Measurements from ENCODE around the gene NQO2. TPM values are rescaled to one million over a fixed set of nuclear protein-coding genes. Genes with fewer than 3 reads are reported as not detected.
"Not testable (repeated sequence)": the region's sequence is repeated elsewhere in the genome, so short reads cannot be mapped to it uniquely, and the experiment has no call there.

Gene NQO2
- total RNA-seq, 2 experiments from 2014 or later: 17.0 to 17.5 TPM

DNA sequence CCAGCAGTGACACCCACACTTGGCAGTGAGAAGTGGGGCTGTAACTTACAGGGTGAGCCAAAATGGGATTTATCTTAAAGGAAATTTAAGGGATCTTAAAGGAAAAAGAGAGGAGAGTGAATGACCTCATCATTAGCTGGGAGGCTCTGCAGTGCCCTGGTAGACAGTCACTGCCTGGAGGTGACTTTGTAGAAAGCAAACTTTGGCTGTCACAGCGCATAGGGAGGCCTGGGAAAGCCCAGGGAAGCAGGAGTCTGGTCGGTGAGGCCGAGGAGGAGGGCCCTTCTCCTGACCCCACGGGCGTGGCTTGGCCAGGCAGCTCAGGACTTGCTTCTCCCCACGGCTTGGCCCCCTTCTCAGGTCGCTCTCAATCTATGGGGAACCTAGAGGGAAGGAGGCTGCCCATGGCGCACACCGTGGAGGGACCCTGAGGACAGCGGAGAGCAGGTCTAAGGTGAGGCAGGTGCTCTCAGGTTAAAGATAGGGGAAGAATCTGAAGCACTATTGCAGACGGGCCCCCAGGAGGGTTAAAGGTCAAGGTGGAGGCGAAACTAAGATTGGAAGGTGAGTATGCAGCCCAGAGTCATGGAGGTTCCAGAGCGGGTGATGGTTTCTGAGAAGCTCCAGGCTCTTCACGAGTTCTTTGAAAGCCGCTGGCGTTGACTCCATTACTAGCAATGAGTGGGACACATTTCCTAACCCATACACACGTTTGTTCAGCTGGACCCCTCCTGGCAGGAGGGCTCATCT lies 53.0 kb downstream of the NQO2 start:
- Mint-ChIP-seq H3K9me3 (no peaks in the 10 kb centered on the region), H3K27me3 (peaks cover 23% of the 10 kb centered on the region), H3K36me3 (peaks cover 2% of the 10 kb centered on the region), H3K4me3 (peak overlapping the region; percentile 73), H3K27ac (peak overlapping the region; percentile 70), H3K4me1 (peaks cover 23% of the 10 kb centered on the region)
- no peak for ATAC-seq (ENCODE audit: low read depth)
- POLR2A ChIA-PET: interaction anchor here (0.8 to 3.1 kb wide), 12 partner anchors 13 to 112 kb away, joined by 3 to 26 read pairs (median 6); partner anchors contain the start of genes NQO2 and RIPK1
- DNase-seq: no peak

DNA sequence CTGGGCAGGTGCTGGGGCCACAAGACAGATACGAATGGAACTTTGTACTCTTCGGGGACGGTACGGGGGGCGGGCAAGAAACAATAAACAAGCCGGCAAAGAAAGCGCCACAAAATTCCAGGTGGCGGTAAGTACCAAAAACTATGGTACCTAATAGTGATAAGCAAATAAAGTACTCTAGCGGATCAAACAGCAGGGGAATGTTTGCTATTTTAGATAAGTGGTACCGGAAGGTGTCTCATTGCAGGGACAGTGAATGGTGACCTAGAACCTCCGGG lies 53.5 kb downstream of the NQO2 start:
- H3K36me3 Mint-ChIP-seq: peaks cover 2% of the 10 kb centered on the region
- H3K27me3 Mint-ChIP-seq: peaks cover 18% of the 10 kb centered on the region
- ATAC-seq (ENCODE audit: low read depth): no peak
- peaks cover 23% of the 10 kb centered on the region for H3K4me1 Mint-ChIP-seq
- POLR2A ChIA-PET: interaction anchor here (1.0 to 3.1 kb wide), 14 partner anchors 11 to 262 kb away, joined by 3 to 26 read pairs (median 6); partner anchors contain the start of genes NQO2 and RIPK1
- H3K9me3 Mint-ChIP-seq: no peaks in the 10 kb centered on the region
- H3K4me3 Mint-ChIP-seq: peak overlapping the region; percentile 73
- DNase-seq: no peak
- peak overlapping the region; percentile 70 for H3K27ac Mint-ChIP-seq

DNA sequence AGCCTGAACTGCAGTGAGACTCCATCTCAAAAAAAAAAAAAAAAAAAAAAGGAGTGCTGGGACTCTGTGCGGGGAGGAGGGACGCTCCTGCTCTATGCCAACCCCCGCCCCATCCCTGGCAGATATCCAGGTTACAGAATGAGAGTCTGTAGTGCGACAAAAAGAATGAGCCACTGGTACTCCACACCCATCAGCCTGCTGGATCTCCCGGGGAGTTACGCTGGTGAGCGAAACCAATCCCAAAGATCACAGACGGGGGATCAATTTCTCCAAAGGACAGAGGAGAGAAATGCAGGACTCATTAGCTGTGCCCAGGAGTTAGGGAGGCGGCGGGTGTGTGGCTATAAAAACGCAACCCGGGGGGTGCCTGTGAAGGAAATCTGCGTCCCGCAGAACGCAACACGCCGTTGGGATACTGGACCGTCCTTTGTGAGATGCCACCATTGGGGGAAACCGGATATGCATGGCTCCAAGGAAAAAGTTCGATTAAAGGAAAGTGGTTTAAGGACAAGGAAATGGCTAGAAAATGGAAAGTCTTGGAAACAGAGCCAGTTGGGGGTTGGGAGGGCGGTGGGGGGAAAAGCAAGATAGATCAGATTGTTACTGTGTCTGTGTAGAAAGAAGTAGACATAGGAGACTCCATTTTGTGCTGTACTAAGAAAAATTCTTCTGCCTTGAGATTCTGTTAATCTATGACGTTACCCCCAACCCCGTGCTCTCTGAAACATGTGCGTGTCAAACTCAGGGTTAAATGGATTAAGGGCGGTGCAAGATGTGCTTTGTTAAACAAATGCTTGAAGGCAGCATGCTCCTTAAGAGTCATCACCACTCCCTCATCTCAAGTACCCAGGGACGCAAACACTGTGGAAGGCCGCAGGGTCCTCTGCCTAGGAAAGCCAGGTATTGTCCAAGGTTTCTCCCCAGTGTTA lies 54.8 kb downstream of the NQO2 start:
- peak overlapping the region; percentile 73 for H3K4me3 Mint-ChIP-seq
- not testable (repeated sequence) for H3K27ac Mint-ChIP-seq

DNA sequence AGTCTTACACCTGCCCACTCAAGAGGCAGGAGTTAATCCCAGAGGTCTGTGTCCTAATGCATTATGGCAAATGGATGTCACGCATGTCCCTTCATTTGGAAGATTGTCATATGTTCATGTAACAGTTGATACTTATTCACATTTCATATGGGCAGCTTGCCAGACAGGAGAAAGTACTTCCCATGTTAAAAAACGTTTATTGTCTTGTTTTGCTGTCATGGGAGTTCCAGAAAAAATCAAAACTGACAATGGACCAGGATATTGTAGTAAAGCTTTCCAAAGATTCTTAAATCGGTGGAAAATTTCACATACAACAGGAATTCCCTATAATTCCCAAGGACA lies 55.4 kb downstream of the NQO2 start:
- ATAC-seq (ENCODE audit: low read depth); H3K36me3 Mint-ChIP-seq; H3K9me3 Mint-ChIP-seq; DNase-seq; POLR2A ChIA-PET; H3K27me3 Mint-ChIP-seq; H3K4me3 Mint-ChIP-seq; H3K27ac Mint-ChIP-seq: not testable (repeated sequence)
- H3K4me1 Mint-ChIP-seq: peaks cover 35% of the 10 kb centered on the region

More for the DNA sequence above, 54.8 kb downstream of the NQO2 start:
- H3K36me3 Mint-ChIP-seq; ATAC-seq (ENCODE audit: low read depth); DNase-seq; H3K27me3 Mint-ChIP-seq; H3K9me3 Mint-ChIP-seq: not testable (repeated sequence)
- POLR2A ChIA-PET: interaction anchor here (1.0 to 3.1 kb wide), 14 partner anchors 9 to 263 kb away, joined by 3 to 26 read pairs (median 6); partner anchors contain the start of genes NQO2 and RIPK1
- H3K4me1 Mint-ChIP-seq: peaks cover 32% of the 10 kb centered on the region

DNA sequence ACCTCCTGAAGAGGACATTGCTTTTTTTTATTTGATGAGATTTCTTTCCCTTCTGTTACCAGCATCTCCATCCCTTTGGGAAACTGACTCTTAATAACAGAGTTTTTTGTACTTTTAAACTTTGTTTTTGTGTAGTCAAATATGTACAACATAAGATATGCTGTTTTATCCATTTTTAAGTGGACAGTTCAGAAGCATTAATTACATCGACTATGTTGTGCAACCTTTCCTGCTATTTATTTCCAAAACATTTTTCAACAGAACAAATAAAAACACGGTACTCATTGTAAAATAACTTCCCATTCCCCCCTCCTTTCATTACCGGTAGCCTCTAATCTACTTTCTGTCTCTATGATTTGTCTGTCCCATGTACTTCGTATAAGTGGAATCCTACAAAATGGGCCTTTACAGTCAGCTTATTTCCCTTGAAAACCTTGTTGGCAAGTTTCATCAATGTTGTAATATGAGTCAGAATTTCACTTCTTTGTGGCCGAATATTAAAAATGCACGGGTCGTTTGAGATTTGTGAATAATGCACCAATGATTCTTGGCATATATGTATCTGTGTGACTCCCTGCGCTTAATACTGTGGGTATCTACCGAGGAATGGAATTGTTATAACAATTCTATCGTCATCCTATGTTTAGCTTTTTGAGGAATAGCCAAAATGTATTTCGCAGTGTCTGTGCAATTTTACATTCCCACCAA lies 57.5 kb downstream of the NQO2 start:
- Mint-ChIP-seq H3K27ac (no peak overlapping the region), H3K9me3 (no peaks in the 10 kb centered on the region), H3K4me3 (no peak overlapping the region), H3K4me1 (peaks cover 37% of the 10 kb centered on the region), H3K27me3 (peaks cover 4% of the 10 kb centered on the region), H3K36me3 (peaks cover 2% of the 10 kb centered on the region)
- DNase-seq (no peak), ATAC-seq (ENCODE audit: low read depth) (no peak)
- POLR2A ChIA-PET: interaction anchor here (2.7 kb wide), 1 partner anchor 67 kb away, joined by 7 read pairs; no protein-coding TSS in a partner anchor

DNA sequence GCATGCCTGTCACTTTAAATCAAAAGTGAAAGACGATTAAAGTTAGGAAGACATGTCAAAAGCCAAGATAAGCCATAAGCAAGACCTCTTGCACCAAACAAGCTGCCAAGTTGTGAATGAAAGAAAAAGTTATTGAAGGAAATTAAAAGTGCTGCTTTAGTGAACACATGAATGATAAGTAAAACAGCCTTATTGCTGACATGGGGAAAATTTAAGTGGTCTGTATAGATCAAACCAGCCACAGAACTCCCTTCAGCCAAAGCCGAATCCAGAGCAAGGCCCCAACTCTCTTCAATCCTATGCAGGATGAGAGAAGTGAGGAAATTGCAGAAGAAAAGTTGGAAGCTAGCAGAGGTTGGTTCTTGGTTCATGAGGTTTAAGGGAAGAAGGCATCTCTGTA lies 59.3 kb downstream of the NQO2 start:
- ATAC-seq (ENCODE audit: low read depth) (no peak), DNase-seq (no peak)
- Mint-ChIP-seq H3K36me3 (no peaks in the 10 kb centered on the region), H3K27me3 (peaks cover 2% of the 10 kb centered on the region), H3K9me3 (no peaks in the 10 kb centered on the region), H3K4me3 (peak overlapping the region; percentile 33), H3K4me1 (peaks cover 28% of the 10 kb centered on the region), H3K27ac (peak overlapping the region; percentile 61)
- POLR2A ChIA-PET: interaction anchor here (0.7 to 1.9 kb wide), 4 partner anchors 9 to 261 kb away, joined by 3 to 11 read pairs (median 4); partner anchors contain the start of gene RIPK1

DNA sequence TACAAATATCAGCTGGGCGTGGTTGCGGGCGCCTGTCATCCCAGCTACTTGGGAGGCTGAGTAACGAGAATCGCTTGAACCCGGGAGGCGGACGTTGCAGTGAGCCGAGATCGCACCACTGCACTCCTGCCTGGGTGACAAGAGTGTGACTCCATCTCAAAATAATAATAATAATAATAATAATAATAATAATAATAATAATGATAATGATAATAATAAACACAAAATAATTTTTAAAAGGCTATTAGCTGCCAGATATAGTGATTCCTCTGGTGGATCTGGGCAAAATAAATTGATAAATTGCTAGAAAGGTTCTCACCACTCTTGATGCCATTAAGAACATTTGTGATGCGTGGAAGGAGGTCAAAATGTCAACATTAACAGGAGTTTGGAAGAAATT lies 60.4 kb downstream of the NQO2 start:
- H3K9me3 Mint-ChIP-seq; ATAC-seq (ENCODE audit: low read depth); H3K36me3 Mint-ChIP-seq; DNase-seq; H3K4me3 Mint-ChIP-seq; H3K27me3 Mint-ChIP-seq; H3K27ac Mint-ChIP-seq: not testable (repeated sequence)
- H3K4me1 Mint-ChIP-seq: peaks cover 25% of the 10 kb centered on the region
- POLR2A ChIA-PET: interaction anchor here (1.2 to 1.9 kb wide), 3 partner anchors 8 to 218 kb away, joined by 3 to 11 read pairs (median 6); partner anchors contain the start of genes RIPK1 and SERPINB1

DNA sequence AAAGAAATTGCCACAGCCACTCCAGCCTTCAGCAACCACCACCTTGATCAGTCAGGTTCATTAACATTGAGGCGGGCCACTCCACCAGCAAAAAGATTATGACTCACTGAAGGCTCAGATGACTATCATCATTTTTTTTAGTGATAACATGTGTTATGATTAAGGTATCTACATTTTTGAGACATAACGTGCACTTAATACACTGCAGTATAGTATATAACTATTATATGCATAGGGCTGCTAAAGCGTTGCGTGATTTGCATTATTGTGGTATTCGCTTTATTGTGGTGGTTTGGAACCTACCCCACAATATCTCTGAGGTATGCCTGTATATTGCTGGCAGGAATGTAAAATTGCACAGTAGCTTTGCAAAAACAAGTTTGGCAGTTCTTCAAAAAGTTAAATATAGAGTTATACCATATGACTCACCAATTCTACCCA lies 61.8 kb downstream of the NQO2 start:
- no peak for ATAC-seq (ENCODE audit: low read depth)
- Mint-ChIP-seq H3K4me3 (no peak overlapping the region), H3K9me3 (no peaks in the 10 kb centered on the region), H3K27me3 (no peaks in the 10 kb centered on the region), H3K27ac (no peak overlapping the region), H3K36me3 (no peaks in the 10 kb centered on the region), H3K4me1 (peaks cover 29% of the 10 kb centered on the region)
- POLR2A ChIA-PET: interaction anchor here (0.8 kb wide), 1 partner anchor 14 kb away, joined by 3 read pairs; no protein-coding TSS in a partner anchor
- no peak for DNase-seq

DNA sequence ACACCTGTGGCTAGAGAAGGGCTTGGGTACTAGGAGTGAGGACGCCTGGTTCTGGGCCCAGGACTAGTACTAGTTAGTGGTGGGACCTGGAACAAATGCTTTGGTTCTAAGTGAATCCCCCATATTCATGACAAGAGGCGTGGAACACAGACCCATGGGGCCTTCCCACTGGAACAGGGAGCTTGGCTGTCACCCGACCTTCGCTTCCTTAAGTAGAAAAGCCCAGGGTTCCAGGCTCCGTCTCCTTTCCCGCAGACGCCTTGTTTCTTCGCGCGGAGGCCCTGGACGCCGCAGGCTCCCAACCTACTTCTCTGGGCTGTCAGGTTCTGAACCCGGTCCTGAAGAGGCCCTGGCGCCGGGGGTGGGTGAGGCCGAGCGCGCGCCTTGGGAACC lies 63.6 kb downstream of the NQO2 start:
- POLR2A ChIA-PET: interaction anchor here (0.6 to 1.7 kb wide), 29 partner anchors 10 to 521 kb away, joined by 3 to 37 read pairs (median 4); partner anchors contain the start of genes BPHL, NQO2, SERPINB1 and SERPINB6
- DNase-seq; H3K27me3 Mint-ChIP-seq; H3K36me3 Mint-ChIP-seq; ATAC-seq (ENCODE audit: low read depth); H3K9me3 Mint-ChIP-seq: not testable (repeated sequence)
- Mint-ChIP-seq H3K4me1 (peaks cover 42% of the 10 kb centered on the region), H3K4me3 (peak overlapping the region; percentile 88), H3K27ac (peak overlapping the region; percentile 78)

DNA sequence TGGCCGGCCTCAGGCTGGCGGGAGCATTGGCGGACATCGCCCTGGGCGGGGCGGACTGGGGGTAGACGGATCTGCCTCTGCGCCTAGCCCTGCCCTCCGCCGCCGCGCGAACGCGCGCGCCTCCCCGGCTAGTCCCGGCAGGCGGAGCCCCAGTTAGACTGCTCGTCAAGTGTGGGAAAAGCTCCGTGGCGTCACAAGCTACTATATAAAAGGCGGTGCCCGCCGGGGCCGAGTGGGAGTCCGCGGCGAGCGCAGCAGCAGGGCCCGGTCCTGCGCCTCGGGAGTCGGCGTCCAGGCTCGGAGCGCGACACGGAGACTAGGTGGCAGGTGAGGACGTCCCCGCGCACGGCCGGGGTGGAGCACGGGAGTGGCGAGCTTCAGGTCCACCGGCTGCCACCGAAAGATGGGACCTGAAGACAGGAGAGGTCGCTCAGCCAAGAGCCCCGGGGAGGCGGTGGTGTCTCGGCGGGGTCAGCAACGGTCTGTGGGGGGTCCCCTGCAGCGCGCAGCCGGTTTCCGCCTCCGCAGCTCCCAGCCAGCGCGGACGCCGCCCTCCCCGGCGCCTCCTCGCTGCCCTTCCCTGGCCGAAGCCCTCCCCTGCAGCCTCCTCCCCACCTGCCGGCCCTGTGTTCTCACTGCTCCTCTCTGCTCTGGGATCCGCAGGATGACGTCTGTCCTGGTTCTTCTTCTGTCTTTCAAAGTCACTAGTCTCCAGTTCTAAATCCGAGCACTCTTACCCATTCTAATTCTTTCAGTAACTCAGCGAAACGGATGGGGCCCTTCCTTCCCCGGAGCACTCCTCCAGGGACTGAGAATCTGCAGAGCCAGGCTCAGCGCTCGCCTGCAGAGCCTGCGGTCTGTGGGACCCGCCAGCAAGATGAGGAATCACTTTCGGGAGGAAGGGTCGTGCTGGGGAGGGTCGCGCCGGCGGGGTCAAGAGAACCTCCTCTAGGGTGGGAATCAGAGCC lies 64.3 kb downstream of the NQO2 start:
- Mint-ChIP-seq H3K4me1 (peaks cover 38% of the 10 kb centered on the region), H3K4me3 (peak overlapping the region; percentile 88), H3K27me3 (no peaks in the 10 kb centered on the region), H3K36me3 (peaks cover 2% of the 10 kb centered on the region), H3K27ac (peak overlapping the region; percentile 86), H3K9me3 (no peaks in the 10 kb centered on the region)
- POLR2A ChIA-PET: interaction anchor here (0.6 to 1.7 kb wide), 29 partner anchors 9 to 521 kb away, joined by 3 to 37 read pairs (median 4); partner anchors contain the start of genes BPHL, NQO2, SERPINB1 and SERPINB6
- DNase-seq (peak; percentile 93), ATAC-seq (ENCODE audit: low read depth) (peak; percentile 87)

DNA sequence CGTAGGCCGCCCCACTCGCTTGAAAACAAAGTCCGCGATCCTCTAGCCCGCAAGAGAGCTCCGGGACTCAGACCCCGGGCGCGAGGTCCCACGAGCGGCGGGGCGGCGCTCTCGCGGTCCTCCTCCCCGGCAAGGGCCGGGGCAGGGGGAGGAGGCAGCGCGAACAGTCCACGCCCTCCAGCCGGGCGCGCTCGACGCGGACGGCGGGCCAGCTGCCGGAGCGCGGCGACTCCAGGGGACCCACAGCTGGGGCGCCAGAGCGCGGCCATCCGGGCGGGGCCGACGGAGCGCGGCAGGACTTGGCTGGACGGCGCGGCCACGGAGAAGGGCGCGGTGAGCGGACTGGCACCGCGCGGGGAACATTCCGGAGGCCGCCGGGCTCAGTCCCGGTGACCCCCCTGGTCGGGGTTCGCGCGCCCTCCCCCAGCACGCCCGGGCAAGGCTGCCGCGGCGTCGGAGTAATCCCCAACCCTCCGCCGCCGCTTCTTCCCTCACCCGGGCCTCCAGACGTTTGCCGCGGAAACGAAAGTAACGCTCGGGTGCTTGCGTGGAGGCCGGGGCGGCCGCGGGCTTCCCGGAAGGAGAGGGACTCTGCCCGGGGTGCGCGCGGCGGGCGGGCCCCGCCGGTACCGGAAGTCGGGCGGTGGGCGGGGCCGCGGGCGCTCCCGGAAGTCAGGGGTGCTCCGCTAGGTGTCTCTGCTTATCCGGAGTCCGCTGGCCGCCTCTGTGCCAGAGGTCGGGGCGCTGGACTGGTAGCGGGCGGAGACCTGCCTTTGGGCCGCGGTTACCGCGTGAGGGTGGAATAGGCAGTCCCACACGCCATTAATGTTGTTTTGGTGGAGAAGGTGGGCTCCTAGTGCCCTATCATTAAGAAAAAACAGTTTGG lies 68.9 kb downstream of the NQO2 start, which contains the start of gene RIPK1:
TSS of gene RIPK1 (plus strand) at position 166 of the 886 bp plus-strand sequence. CDS start 8,330 bp downstream, outside the sequence.
- Mint-ChIP-seq H3K9me3 (no peaks in the 10 kb centered on the region), H3K27me3 (no peaks in the 10 kb centered on the region), H3K27ac (peak within 1 kb of the TSS; percentile 96), H3K36me3 (peaks cover 4% of the 10 kb centered on the region), H3K4me3 (peak within 1 kb of the TSS; percentile 95), H3K4me1 (peaks cover 44% of the 10 kb centered on the region)
- peak; percentile 80 for ATAC-seq (ENCODE audit: low read depth)
- DNase-seq: peak; percentile 99
- POLR2A ChIA-PET: interaction anchor here (0.7 to 3.6 kb wide), 15 partner anchors 9 to 675 kb away, joined by 3 to 37 read pairs (median 4); partner anchors contain the start of genes BPHL, NQO2, SERPINB6 and WRNIP1

Measured in activated naive CD8-positive, alpha-beta T cell treated with anti-CD3 and anti-CD28 coated beads, Interleukin-2, amount 10 ng/mL, durations not matched to agents 7 days and 5 days (primary cell).